SK-N-SH (cell line): ENCODE results near the gene OTOP3. TPM values are rescaled to one million over a fixed set of nuclear protein-coding genes. Genes with fewer than 3 reads are reported as not detected.

Experiments
- CTCF ChIA-PET: fragments of 300-600, 350-600 bp; formaldehyde crosslinking; extraction: SDS; loops from one replicate; lab custom pipeline; 2021; lab: Yijun Ruan, JAX
- POLR2A ChIA-PET: fragments of 350-600 bp; sonication (Branson Sonifier 250); formaldehyde crosslinking; extraction: SDS; loops from one replicate; lab custom pipeline; 2020; ENCODE audit warnings: antibody characterized with exemption, inconsistent platforms; lab: Yijun Ruan, JAX
- DNase-seq: peaks from one replicate; pipeline ENCODE4 v3.0.0; 2012
- H2AFZ ChIP-seq: fragments of 200-600 bp; sonication (generic); 2 replicates; pipeline ENCODE4 v1.8.1; 2016; ENCODE audit warnings: antibody characterized with exemption, mild to moderate bottlenecking, low read depth
- H3F3A ChIP-seq: fragments of 200-600 bp; sonication (generic); replicated peaks from 2 replicates; pipeline ENCODE3; 2016; ENCODE audit warnings: antibody characterized with exemption, mild to moderate bottlenecking; ENCODE audit not compliant: insufficient read depth
- H3K27ac ChIP-seq, 2 experiments: fragments of 200-500 bp in 1 of 2; fragments of 200-600 bp in 1 of 2; sonication (Bioruptor generic) in 1 of 2; sonication (generic), shearing (Covaris generic) in 1 of 2; 2 replicates each; pipeline versions ENCODE4 v1.5.1 to v1.6.1; 2014 to 2016; ENCODE audit warnings: low read depth in 2 of 2, inconsistent platforms in 1 of 2, low read length in 1 of 2, mild to moderate bottlenecking in 1 of 2, mixed read lengths in 1 of 2
- H3K27me3 ChIP-seq: fragments of 200-600 bp; sonication (generic), shearing (Covaris generic); 2 replicates; pipeline ENCODE4 v1.6.1; 2016; ENCODE audit warnings: mixed run types; ENCODE audit not compliant: insufficient read depth
- H3K36me3 ChIP-seq, 2 experiments: fragments of 200-500 bp in 1 of 2; fragments of 200-600 bp in 1 of 2; sonication (Bioruptor generic) in 1 of 2; sonication (generic) in 1 of 2; replicated peaks in 1 of 2; 2 replicates each; pipeline versions ENCODE3 to v1.5.1; 2014 to 2016; ENCODE audit warnings: low read length in 1 of 2, mild to moderate bottlenecking in 1 of 2; ENCODE audit not compliant: insufficient read depth in 2 of 2, control insufficient read depth in 1 of 2
- H3K4me1 ChIP-seq, 2 experiments: fragments of 200-500 bp in 1 of 2; fragments of 200-600 bp in 1 of 2; sonication (Bioruptor generic) in 1 of 2; sonication (generic), shearing (Covaris generic) in 1 of 2; 2 replicates each; pipeline versions ENCODE4 v1.5.1 to v1.6.1; 2014 to 2016; ENCODE audit warnings: low read depth in 1 of 2, low read length in 1 of 2, mixed run types in 1 of 2; ENCODE audit not compliant: insufficient read depth in 2 of 2, control insufficient read depth in 1 of 2
- H3K4me2 ChIP-seq: fragments of 200-600 bp; sonication (generic), shearing (Covaris generic); 2 replicates; pipeline ENCODE4 v1.6.1; 2017; ENCODE audit warnings: mixed run types
- H3K4me3 ChIP-seq, 2 experiments: fragments of 200-500 bp in 1 of 2; fragments of 200-600 bp in 1 of 2; sonication (Bioruptor generic) in 1 of 2; sonication (generic), shearing (Covaris generic) in 1 of 2; 2 replicates each; pipeline versions ENCODE4 v1.5.1 to v1.8.1; 2014 to 2016; ENCODE audit warnings: low read depth in 2 of 2, inconsistent platforms in 1 of 2, low read length in 1 of 2, mild to moderate bottlenecking in 1 of 2, mixed read lengths in 1 of 2, moderate library complexity in 1 of 2
- H3K79me2 ChIP-seq: fragments of 200-600 bp; sonication (generic); 2 replicates; pipeline ENCODE4 v1.8.1; 2017; ENCODE audit warnings: mild to moderate bottlenecking; ENCODE audit not compliant: insufficient read depth
- H3K9ac ChIP-seq: fragments of 200-600 bp; sonication (generic); 2 replicates; pipeline ENCODE4 v1.6.1; 2017; ENCODE audit warnings: mixed run types
- H3K9me2 ChIP-seq: fragments of 200-600 bp; sonication (generic); 2 replicates; pipeline ENCODE4 v1.6.1; 2017; ENCODE audit warnings: mixed run types
- H3K9me3 ChIP-seq: fragments of 200-600 bp; sonication (generic); 2 replicates; pipeline ENCODE4 v1.6.1; 2017; ENCODE audit warnings: mixed run types, mild to moderate bottlenecking, moderate library complexity
- H4K20me1 ChIP-seq: fragments of 200-600 bp; sonication (generic); 2 replicates; pipeline ENCODE4 v1.6.1; 2017; ENCODE audit warnings: mild to moderate bottlenecking, mixed run types; ENCODE audit not compliant: insufficient read depth
- CTCF ChIP-seq: fragments of 200-600 bp; sonication (generic); IDR thresholded peaks from 2 replicates; pipeline ENCODE4 v1.6.1; 2017; ENCODE audit warnings: antibody characterized with exemption, mild to moderate bottlenecking, moderate library complexity
- ELF1 ChIP-seq: IDR thresholded peaks from 2 replicates; pipeline ENCODE4 v1.4.0; 2012
- NFIC ChIP-seq: IDR thresholded peaks from 2 replicates; pipeline ENCODE4 v1.4.0; 2012; ENCODE audit warnings: borderline replicate concordance
- NRF1 ChIP-seq: IDR thresholded peaks from 2 replicates; pipeline ENCODE4 v1.6.1; 2012; ENCODE audit warnings: low read depth, mild to moderate bottlenecking, low read length
- REST ChIP-seq: IDR thresholded peaks from 2 replicates; pipeline ENCODE4 v1.6.1; 2012; ENCODE audit warnings: mild to moderate bottlenecking, low read depth, low read length, moderate library complexity
- RFX5 ChIP-seq: IDR thresholded peaks from 2 replicates; pipeline ENCODE4 v1.6.1; 2012; ENCODE audit warnings: mild to moderate bottlenecking, improper control_type of control experiment, low read length
- SMC3 ChIP-seq: IDR thresholded peaks from 2 replicates; pipeline ENCODE4 v1.6.1; 2012; ENCODE audit warnings: low read depth, low read length, improper control_type of control experiment
- USF1 ChIP-seq: IDR thresholded peaks from 2 replicates; pipeline ENCODE4 v1.4.0; 2012; ENCODE audit warnings: low read depth, borderline replicate concordance
- YY1 ChIP-seq: IDR thresholded peaks from 2 replicates; pipeline ENCODE4 v1.4.0; 2012; ENCODE audit warnings: low read depth, mild to moderate bottlenecking
- ZBTB33 ChIP-seq: IDR thresholded peaks from 2 replicates; pipeline ENCODE4 v1.4.0; 2012; ENCODE audit warnings: low read depth, borderline replicate concordance
- WGBS: methylation state at CpG from one replicate; pipeline ENCODE4 v1.1.6; 2017; ENCODE audit warnings: low lambda C conversion rate; 5-methylcytosine and 5-hydroxymethylcytosine counted together
- polyA plus RNA-seq, 3 experiments: library from polyadenylated mRNA; depleted of rRNA; stranded (reverse); fragments of >200 nt; gene quantifications; 2 replicates each; pipeline ENCODE4 v1.2.3, GENCODE V29; 2012

The OTOP3 gene
- polyA plus RNA-seq, 1 of the 3 experiments (the other 2 are of a cell fraction) = not detected

GRCh38 chr17:74890554-74890953, 45.1 kb upstream of the OTOP3 start:
- WGBS = 69% methylated on average over 7 of the region's 7 CpGs
- no peaks in the 10 kb centered on the region for H3K9me3 ChIP-seq
- no peak overlapping the region for H3K27ac ChIP-seq
- TF ChIP-seq ZBTB33 (no peak), NRF1 (no peak), YY1 (no peak), RFX5 (no peak), ELF1 (no peak)
- no peaks in the 10 kb centered on the region for H3K9me2 ChIP-seq
- H3K36me3 ChIP-seq = no peaks in the 10 kb centered on the region
- POLR2A ChIA-PET = no interaction called here
- H3K79me2 ChIP-seq = no peaks in the 10 kb centered on the region
- H2AFZ ChIP-seq = no peak overlapping the region
- H3F3A ChIP-seq = no peaks in the 10 kb centered on the region
- H3K4me1 ChIP-seq = peaks cover 0 to 6% of the 10 kb centered on the region in 2 experiments; a peak in 1 of 4 replicates
- H3K9ac ChIP-seq = no peak overlapping the region
- CTCF ChIA-PET = interaction anchor here (0.7 to 1.6 kb wide), 6 partner anchors 9 to 71 kb away, joined by 3 to 5 read pairs (median 3); partner anchors contain the start of gene USH1G
- H3K27me3 ChIP-seq = peaks cover 63% of the 10 kb centered on the region
- H4K20me1 ChIP-seq = no peaks in the 10 kb centered on the region
- no peak overlapping the region for H3K4me3 ChIP-seq
- no peak overlapping the region for H3K4me2 ChIP-seq
- DNase-seq = no peak

- 77% methylated on average over 19 of the region's 20 CpGs for WGBS
- POLR2A ChIA-PET = no interaction called here
- H3K36me3 ChIP-seq = no peaks in the 10 kb centered on the region
- H3F3A ChIP-seq = no peaks in the 10 kb centered on the region
- no peaks in the 10 kb centered on the region for H3K9me2 ChIP-seq
- no peak for TF ChIP-seq REST
- TF ChIP-seq USF1 = no peak
- TF ChIP-seq NFIC = no peak
- no peak for TF ChIP-seq RFX5
- peak; percentile 23; the same call in 1 of the 2 replicates for TF ChIP-seq CTCF
- no peak for TF ChIP-seq SMC3
- H3K9ac ChIP-seq = no peak overlapping the region
- H3K79me2 ChIP-seq = no peaks in the 10 kb centered on the region
- H3K9me3 ChIP-seq = no peaks in the 10 kb centered on the region
- peaks cover 0 to 6% of the 10 kb centered on the region in 2 experiments; a peak in 1 of 4 replicates for H3K4me1 ChIP-seq
- peak; percentile 72 for DNase-seq
- peaks cover 77% of the 10 kb centered on the region for H3K27me3 ChIP-seq
- no peak overlapping the region for H3K4me3 ChIP-seq
- H3K4me2 ChIP-seq = no peak overlapping the region
- H3K27ac ChIP-seq = no peak overlapping the region
- H4K20me1 ChIP-seq = no peaks in the 10 kb centered on the region
- no peak overlapping the region for H2AFZ ChIP-seq
- CTCF ChIA-PET = interaction anchor here (0.6 to 1.6 kb wide), 8 partner anchors 11 to 116 kb away, joined by 3 to 5 read pairs (median 3); partner anchors contain the start of genes OTOP2 and USH1G
Observed at GRCh38 chr17:74892013-74892841, 43.5 kb upstream of the OTOP3 start.
